Measurements from ENCODE around the gene ADGRD1. TPM values are rescaled to one million over a fixed set of nuclear protein-coding genes. Genes with fewer than 3 reads are reported as not detected.

ADGRD1 gene
- total and polyA plus RNA-seq, 4 donors: 9.9 to 15.4 (median 12.7) TPM

DNA sequence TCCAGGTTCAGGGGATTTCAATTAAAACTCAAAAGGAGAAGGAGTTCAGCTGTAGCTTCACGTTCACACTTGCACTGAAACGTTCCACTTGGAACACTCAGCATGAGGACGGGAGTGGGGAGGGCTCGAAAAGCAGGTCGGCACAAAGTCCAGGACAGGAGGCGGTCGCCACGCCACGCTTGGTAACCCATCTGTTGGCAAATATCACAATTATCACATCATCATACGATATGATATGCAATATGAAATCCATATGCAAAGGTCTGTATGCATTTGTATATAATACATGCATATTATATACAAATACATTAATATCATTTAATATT lies 17.2 kb downstream of the ADGRD1 start:
- no peak for DNase-seq (ENCODE audit: low read depth in 4 of 6, low spot score in 6 of 6)
- H3K27me3 ChIP-seq (ENCODE audit: control insufficient read depth, insufficient read depth, low read length): no peaks in the 10 kb centered on the region
- H3K4me1 ChIP-seq (ENCODE audit: control insufficient read depth, insufficient read depth, low read length): peaks cover 12% of the 10 kb centered on the region
- WGBS (ENCODE audit: insufficient coverage): 92% methylated on average over 3 of the region's 10 CpGs
- H3K27ac ChIP-seq (ENCODE audit: low read depth, low read length): no peak overlapping the region
- no peaks in the 10 kb centered on the region for H3K36me3 ChIP-seq (ENCODE audit: control insufficient read depth, insufficient read depth, low read length)
- H3K9me3 ChIP-seq (ENCODE audit: control insufficient read depth, insufficient read depth, low read length): no peaks in the 10 kb centered on the region
- H3K4me3 ChIP-seq (ENCODE audit: low read depth, low read length): no peak overlapping the region

GRCh38 chr12:130971925-130972585 lies 18.3 kb downstream of the ADGRD1 start:
- H3K9me3 ChIP-seq (ENCODE audit: control insufficient read depth, insufficient read depth, low read length): no peaks in the 10 kb centered on the region
- H3K27ac ChIP-seq (ENCODE audit: low read depth, low read length): no peak overlapping the region
- WGBS (ENCODE audit: insufficient coverage): 90% methylated on average over 13 of the region's 15 CpGs
- no peak for DNase-seq (ENCODE audit: low read depth in 4 of 6, low spot score in 6 of 6)
- H3K4me1 ChIP-seq (ENCODE audit: control insufficient read depth, insufficient read depth, low read length): peaks cover 12% of the 10 kb centered on the region
- no peaks in the 10 kb centered on the region for H3K27me3 ChIP-seq (ENCODE audit: control insufficient read depth, insufficient read depth, low read length)
- no peak overlapping the region for H3K4me3 ChIP-seq (ENCODE audit: low read depth, low read length)
- no peaks in the 10 kb centered on the region for H3K36me3 ChIP-seq (ENCODE audit: control insufficient read depth, insufficient read depth, low read length)

- Histone ChIP-seq H3K36me3 (ENCODE audit: control insufficient read depth, insufficient read depth, low read length) (no peaks in the 10 kb centered on the region), H3K27me3 (ENCODE audit: control insufficient read depth, insufficient read depth, low read length) (no peaks in the 10 kb centered on the region), H3K4me3 (ENCODE audit: low read depth, low read length) (no peak overlapping the region), H3K27ac (ENCODE audit: low read depth, low read length) (no peak overlapping the region), H3K4me1 (ENCODE audit: control insufficient read depth, insufficient read depth, low read length) (peaks cover 9% of the 10 kb centered on the region), H3K9me3 (ENCODE audit: control insufficient read depth, insufficient read depth, low read length) (no peaks in the 10 kb centered on the region)
- 92% methylated on average over 4 of the region's 9 CpGs for WGBS (ENCODE audit: insufficient coverage)
- no peak for DNase-seq (ENCODE audit: low read depth in 4 of 6, low spot score in 6 of 6)
Measured at GRCh38 chr12:130972586-130972950, 18.9 kb downstream of the ADGRD1 start.

DNA sequence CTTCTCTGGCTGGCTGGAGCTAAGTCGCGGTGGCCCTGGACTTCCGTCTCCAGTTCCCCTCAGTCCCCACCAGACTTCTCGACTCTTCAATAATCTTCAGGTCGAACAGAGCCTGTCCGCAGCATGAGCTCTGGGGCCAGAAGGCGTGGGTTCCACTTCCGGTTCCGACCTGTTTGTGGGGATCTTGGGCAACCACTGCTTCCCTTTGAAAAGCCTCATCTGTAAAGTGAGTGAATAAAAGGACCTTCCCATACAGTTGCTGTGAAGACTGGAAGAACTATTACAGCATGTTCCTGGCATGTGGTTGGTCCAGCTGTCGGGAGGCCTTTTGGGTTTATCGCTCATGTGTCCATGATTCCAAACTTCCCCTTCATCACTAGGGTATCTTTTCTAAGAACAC lies 19.4 kb downstream of the ADGRD1 start:
- Histone ChIP-seq H3K4me1 (ENCODE audit: control insufficient read depth, insufficient read depth, low read length) (peaks cover 7% of the 10 kb centered on the region), H3K4me3 (ENCODE audit: low read depth, low read length) (no peak overlapping the region), H3K9me3 (ENCODE audit: control insufficient read depth, insufficient read depth, low read length) (no peaks in the 10 kb centered on the region), H3K27me3 (ENCODE audit: control insufficient read depth, insufficient read depth, low read length) (no peaks in the 10 kb centered on the region), H3K27ac (ENCODE audit: low read depth, low read length) (no peak overlapping the region), H3K36me3 (ENCODE audit: control insufficient read depth, insufficient read depth, low read length) (no peaks in the 10 kb centered on the region)
- no peak for DNase-seq (ENCODE audit: low read depth in 4 of 6, low spot score in 6 of 6)
- 93% methylated on average over 11 of the region's 11 CpGs for WGBS (ENCODE audit: insufficient coverage)

- Histone ChIP-seq H3K4me3 (ENCODE audit: low read depth, low read length) (no peak overlapping the region), H3K4me1 (ENCODE audit: control insufficient read depth, insufficient read depth, low read length) (peaks cover 7% of the 10 kb centered on the region), H3K9me3 (ENCODE audit: control insufficient read depth, insufficient read depth, low read length) (no peaks in the 10 kb centered on the region), H3K27me3 (ENCODE audit: control insufficient read depth, insufficient read depth, low read length) (no peaks in the 10 kb centered on the region), H3K36me3 (ENCODE audit: control insufficient read depth, insufficient read depth, low read length) (no peaks in the 10 kb centered on the region), H3K27ac (ENCODE audit: low read depth, low read length) (no peak overlapping the region)
- 92% methylated on average over 10 of the region's 10 CpGs for WGBS (ENCODE audit: insufficient coverage)
- DNase-seq (ENCODE audit: low read depth in 4 of 6, low spot score in 6 of 6): no peak
Measured at GRCh38 chr12:130973906-130974305, 20.2 kb downstream of the ADGRD1 start.

- Histone ChIP-seq H3K36me3 (ENCODE audit: control insufficient read depth, insufficient read depth, low read length) (no peaks in the 10 kb centered on the region), H3K27ac (ENCODE audit: low read depth, low read length) (no peak overlapping the region), H3K9me3 (ENCODE audit: control insufficient read depth, insufficient read depth, low read length) (no peaks in the 10 kb centered on the region), H3K27me3 (ENCODE audit: control insufficient read depth, insufficient read depth, low read length) (no peaks in the 10 kb centered on the region), H3K4me3 (ENCODE audit: low read depth, low read length) (no peak overlapping the region), H3K4me1 (ENCODE audit: control insufficient read depth, insufficient read depth, low read length) (peaks cover 7% of the 10 kb centered on the region)
- DNase-seq (ENCODE audit: low read depth in 4 of 6, low spot score in 6 of 6): no peak
- WGBS (ENCODE audit: insufficient coverage): 97% methylated on average over 5 of the region's 7 CpGs
Measured at GRCh38 chr12:130975116-130975515, 21.4 kb downstream of the ADGRD1 start.

- Histone ChIP-seq H3K27me3 (ENCODE audit: control insufficient read depth, insufficient read depth, low read length) (no peaks in the 10 kb centered on the region), H3K9me3 (ENCODE audit: control insufficient read depth, insufficient read depth, low read length) (no peaks in the 10 kb centered on the region), H3K4me1 (ENCODE audit: control insufficient read depth, insufficient read depth, low read length) (peaks cover 7% of the 10 kb centered on the region), H3K36me3 (ENCODE audit: control insufficient read depth, insufficient read depth, low read length) (no peaks in the 10 kb centered on the region), H3K27ac (ENCODE audit: low read depth, low read length) (no peak overlapping the region), H3K4me3 (ENCODE audit: low read depth, low read length) (no peak overlapping the region)
- WGBS (ENCODE audit: insufficient coverage): 96% methylated on average over 15 of the region's 15 CpGs
- DNase-seq (ENCODE audit: low read depth in 4 of 6, low spot score in 6 of 6): no peak
Measured at GRCh38 chr12:130976171-130976720, 22.5 kb downstream of the ADGRD1 start.

DNA sequence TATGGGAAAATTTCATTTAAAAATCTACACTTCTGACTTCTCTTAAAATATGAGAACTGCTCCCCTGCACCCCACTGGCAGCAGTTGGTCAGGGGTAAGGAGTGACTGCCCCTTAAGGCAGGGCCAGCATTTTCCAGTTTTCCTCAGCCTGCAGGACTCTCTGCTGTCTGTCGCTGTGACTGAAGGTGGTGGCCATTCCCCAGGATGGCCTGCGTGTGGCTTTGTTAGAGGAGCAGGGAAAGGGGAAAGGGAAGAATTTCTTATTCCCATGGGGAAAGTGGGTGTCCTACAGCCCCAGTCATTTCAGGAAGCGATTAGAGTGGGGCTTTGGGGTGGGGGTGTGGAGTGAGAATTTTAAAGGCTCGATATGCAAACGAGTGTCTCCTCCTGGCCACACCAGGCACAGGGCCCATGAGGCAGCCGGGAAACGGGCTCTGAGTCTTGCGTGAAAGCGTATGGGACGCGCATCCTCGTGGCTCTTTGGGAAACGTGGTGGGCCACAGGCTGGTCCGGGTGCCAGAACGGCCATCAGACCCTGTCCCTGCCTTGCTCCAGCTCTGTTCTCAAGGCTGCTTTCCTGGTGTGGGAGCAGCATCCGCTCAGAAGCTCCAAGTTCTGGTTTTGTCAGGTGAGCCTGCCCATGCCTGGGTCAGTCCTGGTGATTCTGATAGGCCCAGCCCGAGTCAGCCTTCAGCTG lies 23.5 kb downstream of the ADGRD1 start:
- Histone ChIP-seq H3K9me3 (ENCODE audit: control insufficient read depth, insufficient read depth, low read length) (no peaks in the 10 kb centered on the region), H3K27ac (ENCODE audit: low read depth, low read length) (no peak overlapping the region), H3K4me3 (ENCODE audit: low read depth, low read length) (no peak overlapping the region), H3K36me3 (ENCODE audit: control insufficient read depth, insufficient read depth, low read length) (no peaks in the 10 kb centered on the region), H3K4me1 (ENCODE audit: control insufficient read depth, insufficient read depth, low read length) (peaks cover 3% of the 10 kb centered on the region), H3K27me3 (ENCODE audit: control insufficient read depth, insufficient read depth, low read length) (no peaks in the 10 kb centered on the region)
- 79% methylated on average over 17 of the region's 17 CpGs for WGBS (ENCODE audit: insufficient coverage)
- no peak for DNase-seq (ENCODE audit: low read depth in 4 of 6, low spot score in 6 of 6)

DNA sequence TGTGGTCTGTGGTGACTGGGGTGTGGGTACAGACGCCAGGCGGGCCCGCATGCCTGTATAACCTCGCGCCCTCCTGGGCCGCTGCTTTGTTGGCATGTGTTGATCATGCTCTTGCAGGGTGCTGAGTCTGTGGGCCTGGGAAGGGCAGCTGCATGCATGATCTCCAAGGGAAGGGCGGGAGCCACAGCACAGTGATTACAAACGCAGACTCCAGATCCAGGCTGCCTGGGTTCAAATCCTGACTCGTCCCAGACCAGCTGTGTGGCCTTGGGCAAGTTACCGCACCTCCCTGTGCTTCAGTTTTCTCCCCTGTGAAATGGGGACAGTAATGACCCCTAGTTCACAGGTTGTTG lies 24.0 kb downstream of the ADGRD1 start:
- no peaks in the 10 kb centered on the region for H3K36me3 ChIP-seq (ENCODE audit: control insufficient read depth, insufficient read depth, low read length)
- H3K27me3 ChIP-seq (ENCODE audit: control insufficient read depth, insufficient read depth, low read length): no peaks in the 10 kb centered on the region
- no peak for DNase-seq (ENCODE audit: low read depth in 4 of 6, low spot score in 6 of 6)
- 95% methylated on average over 8 of the region's 10 CpGs for WGBS (ENCODE audit: insufficient coverage)
- no peak overlapping the region for H3K4me3 ChIP-seq (ENCODE audit: low read depth, low read length)
- H3K9me3 ChIP-seq (ENCODE audit: control insufficient read depth, insufficient read depth, low read length): no peaks in the 10 kb centered on the region
- H3K27ac ChIP-seq (ENCODE audit: low read depth, low read length): no peak overlapping the region
- peaks cover 2% of the 10 kb centered on the region for H3K4me1 ChIP-seq (ENCODE audit: control insufficient read depth, insufficient read depth, low read length)

- Histone ChIP-seq H3K4me3 (ENCODE audit: low read depth, low read length) (no peak overlapping the region), H3K36me3 (ENCODE audit: control insufficient read depth, insufficient read depth, low read length) (no peaks in the 10 kb centered on the region), H3K27ac (ENCODE audit: low read depth, low read length) (no peak overlapping the region), H3K9me3 (ENCODE audit: control insufficient read depth, insufficient read depth, low read length) (no peaks in the 10 kb centered on the region), H3K4me1 (ENCODE audit: control insufficient read depth, insufficient read depth, low read length) (no peaks in the 10 kb centered on the region), H3K27me3 (ENCODE audit: control insufficient read depth, insufficient read depth, low read length) (no peaks in the 10 kb centered on the region)
- DNase-seq (ENCODE audit: low read depth in 4 of 6, low spot score in 6 of 6): no peak
- 95% methylated on average over 11 of the region's 12 CpGs for WGBS (ENCODE audit: insufficient coverage)
Measured at GRCh38 chr12:130978785-130979184, 25.1 kb downstream of the ADGRD1 start.
